ENCODE data around the gene TMEM154.

TMEM154 gene

GRCh38 chr4:152628128-152628527 is 51.7 kb downstream of the TMEM154 start:
- no peak for DNase-seq (ENCODE audit: low read depth)

- no peak for DNase-seq (ENCODE audit: low read depth)
Measured at GRCh38 chr4:152626790-152627189, 53.0 kb downstream of the TMEM154 start.

GRCh38 chr4:152620915-152621314 is 58.9 kb downstream of the TMEM154 start:
- DNase-seq (ENCODE audit: low read depth): no peak

GRCh38 chr4:152620218-152620617 is 59.6 kb downstream of the TMEM154 start:
- no peak for DNase-seq (ENCODE audit: low read depth)

- DNase-seq (ENCODE audit: low read depth): no peak
Measured at GRCh38 chr4:152619556-152619955, 60.2 kb downstream of the TMEM154 start.

GRCh38 chr4:152618971-152619370 is 60.8 kb downstream of the TMEM154 start:
- DNase-seq (ENCODE audit: low read depth): no peak

- no peak for DNase-seq (ENCODE audit: low read depth)
Measured at GRCh38 chr4:152616804-152617203, 63.0 kb downstream of the TMEM154 start.

GRCh38 chr4:152613841-152614721 is 65.7 kb downstream of the TMEM154 start:
- no peak for DNase-seq (ENCODE audit: low read depth)

- DNase-seq (ENCODE audit: low read depth): no peak
Measured at GRCh38 chr4:152613351-152613750, 66.4 kb downstream of the TMEM154 start.

GRCh38 chr4:152610131-152610530 is 69.7 kb downstream of the TMEM154 start:
- DNase-seq (ENCODE audit: low read depth): no peak

GRCh38 chr4:152609481-152609880 is 70.3 kb downstream of the TMEM154 start:
- no peak for DNase-seq (ENCODE audit: low read depth)

GRCh38 chr4:152607178-152607577 is 72.6 kb downstream of the TMEM154 start:
- DNase-seq (ENCODE audit: low read depth): no peak

GRCh38 chr4:152606753-152607152 is 73.0 kb downstream of the TMEM154 start:
- DNase-seq (ENCODE audit: low read depth): no peak

GRCh38 chr4:152605641-152606335 is 74.0 kb downstream of the TMEM154 start:
- DNase-seq (ENCODE audit: low read depth): no peak

GRCh38 chr4:152605031-152605430 is 74.8 kb downstream of the TMEM154 start:
- no peak for DNase-seq (ENCODE audit: low read depth)

- DNase-seq (ENCODE audit: low read depth): no peak
Measured at GRCh38 chr4:152601156-152601555, 78.6 kb downstream of the TMEM154 start.

- no peak for DNase-seq (ENCODE audit: low read depth)
Measured at GRCh38 chr4:152599636-152600035, 80.2 kb downstream of the TMEM154 start.

GRCh38 chr4:152599095-152599494 is 80.7 kb downstream of the TMEM154 start:
- no peak for DNase-seq (ENCODE audit: low read depth)

GRCh38 chr4:152598454-152598853 is 81.3 kb downstream of the TMEM154 start:
- DNase-seq (ENCODE audit: low read depth): no peak

GRCh38 chr4:152594978-152595925 is 84.5 kb downstream of the TMEM154 start:
- no peak for DNase-seq (ENCODE audit: low read depth)

- DNase-seq (ENCODE audit: low read depth): no peak
Measured at GRCh38 chr4:152594057-152594456, 85.7 kb downstream of the TMEM154 start.

- no peak for DNase-seq (ENCODE audit: low read depth)
Measured at GRCh38 chr4:152591876-152592275, 87.9 kb downstream of the TMEM154 start.

All from HS-27A (cell line).